Cardiac septum (tissue), 1 donor: ENCODE measurements around the gene KPNA4. TPM values are rescaled to one million over a fixed set of nuclear protein-coding genes. Genes with fewer than 3 reads are reported as not detected.
"Not testable (repeated sequence)": the region's sequence is repeated elsewhere in the genome, so short reads cannot be mapped to it uniquely, and the experiment has no call there.

Experiments used
- DNase-seq: peaks from one replicate; pipeline ENCODE4 v3.0.0-alpha.2; 2020; ENCODE audit warnings: low spot score
- intact Hi-C: fragments of 100-400 bp; cut with DNase I; formaldehyde crosslinking; loops from one replicate; pipeline ENCODE4 v1.14.0; 2022
- total RNA-seq: library from RNA; stranded (reverse); fragmentation: NEBNext Ultra II Directional; extraction: Animal tissue kit (Norgen Biotek cat#: 25700); gene quantifications from one replicate; pipeline ENCODE4 v1.2.1, GENCODE V29; 2021
- donor health status: DM: no; HTN: no; CAD: no.

Gene KPNA4
- total RNA-seq, 1 donor from 2014 or later = 144 TPM

GRCh38 chr3:160575589-160575988 is 10.2 kb upstream of the KPNA4 start:
- DNase-seq = no peak
- intact Hi-C loops = loop anchor here (5.0 to 10.0 kb wide), 2 partner anchors 129 to 367 kb away; no protein-coding TSS in a partner anchor

GRCh38 chr3:160574636-160575035 is 9.3 kb upstream of the KPNA4 start:
- intact Hi-C loops = loop anchor here (5.0 to 10.0 kb wide), 2 partner anchors 130 to 368 kb away; no protein-coding TSS in a partner anchor
- DNase-seq = no peak

DNA sequence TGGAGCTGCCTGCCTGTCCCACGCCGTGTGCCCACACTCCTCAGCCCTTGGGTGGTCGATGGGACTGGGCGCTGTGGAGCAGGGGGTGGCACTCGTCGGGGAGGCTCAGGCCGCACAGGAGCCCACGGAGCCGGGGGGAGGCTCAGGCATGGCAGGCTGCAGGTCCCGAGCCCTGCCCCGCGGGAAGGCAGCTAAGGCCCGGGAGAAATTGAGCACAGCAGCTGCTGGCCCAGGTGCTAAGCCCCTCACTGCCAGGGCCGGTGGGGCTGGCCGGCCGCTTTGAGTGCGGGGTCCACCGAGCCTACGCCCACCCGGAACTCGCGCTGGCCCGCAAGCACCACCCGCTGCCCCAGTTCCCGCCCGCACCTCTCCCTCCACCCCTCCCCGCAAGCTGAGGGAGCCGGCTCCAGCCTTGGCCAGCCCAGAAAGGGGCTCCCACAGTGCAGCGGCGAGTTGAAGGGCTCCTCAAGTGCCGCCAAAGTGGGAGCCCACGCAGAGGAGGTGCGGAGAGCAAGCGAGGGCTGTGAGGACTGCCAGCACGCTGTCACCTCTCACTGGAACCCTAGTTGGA is 8.7 kb upstream of the KPNA4 start:
- intact Hi-C loops = loop anchor here (10.0 kb wide), 1 partner anchor 131 kb away; no protein-coding TSS in a partner anchor

GRCh38 chr3:160569894-160570652 is 4.7 kb upstream of the KPNA4 start:
- DNase-seq = no peak
- intact Hi-C loops = loop anchor here (10.0 kb wide), 2 partner anchors 135 to 535 kb away; partner anchors contain the start of gene B3GALNT1

More for the DNA sequence above, 8.7 kb upstream of the KPNA4 start:
- not testable (repeated sequence) for DNase-seq

- intact Hi-C loops = loop anchor here (10.0 kb wide), 1 partner anchor 536 kb away; the partner anchor contains the start of gene B3GALNT1
- DNase-seq = no peak
These were observed 3.6 kb upstream of the KPNA4 start for GRCh38 chr3:160568989-160569388.

DNA sequence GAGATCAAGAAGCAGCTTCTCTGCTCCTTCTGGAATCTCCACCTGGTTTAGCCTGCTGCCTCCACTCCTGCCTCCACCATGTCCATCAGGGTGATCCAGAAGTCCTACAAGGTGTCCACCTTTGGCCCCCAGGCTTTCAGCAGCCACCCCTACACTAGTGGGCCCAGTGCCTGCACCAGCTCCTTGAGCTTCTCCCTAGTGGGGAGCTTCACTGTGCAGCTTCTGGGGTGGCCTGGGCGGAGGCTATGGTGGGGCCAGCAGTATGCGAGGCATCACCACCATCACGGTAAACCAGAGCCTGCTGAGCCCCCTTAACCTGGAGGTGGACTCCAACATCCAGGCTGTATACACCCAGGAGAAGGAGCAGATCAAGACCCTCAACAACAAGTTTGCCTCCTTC is 2.4 kb upstream of the KPNA4 start:
- intact Hi-C loops = loop anchor here (10.0 kb wide), 1 partner anchor 537 kb away; the partner anchor contains the start of gene B3GALNT1
- no peak for DNase-seq

- DNase-seq = no peak
- intact Hi-C loops = loop anchor here (10.0 kb wide), 1 partner anchor 538 kb away; the partner anchor contains the start of gene B3GALNT1
These were observed 1.1 kb upstream of the KPNA4 start for GRCh38 chr3:160566499-160566898.

DNA sequence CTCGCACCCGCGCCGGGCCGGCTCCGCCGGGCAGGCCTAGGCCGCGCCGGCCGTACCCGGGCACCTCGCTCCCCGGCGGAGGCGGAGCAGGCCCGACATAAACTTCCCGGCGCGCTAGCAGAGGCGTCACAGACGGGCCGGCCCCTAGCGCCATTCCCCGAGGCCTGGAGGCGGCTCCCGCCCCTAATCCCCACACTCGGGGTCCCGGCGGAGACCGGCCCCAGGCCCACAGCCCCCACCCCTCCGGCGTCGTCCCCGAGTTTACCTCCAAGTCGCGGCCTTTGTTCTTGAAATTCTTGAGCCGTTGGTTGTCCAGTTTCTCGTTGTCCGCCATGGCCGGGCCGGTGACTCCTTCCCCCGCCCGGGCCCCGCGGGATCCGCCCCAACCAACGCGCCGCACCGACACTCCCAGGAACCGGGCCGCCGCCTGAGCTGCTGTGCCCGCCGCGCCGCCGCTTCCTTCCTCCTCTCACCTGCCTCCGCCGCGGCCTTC is 376 bp downstream of the KPNA4 start:
- peak; percentile 86 for DNase-seq
- intact Hi-C loops = loop anchor here (1.0 to 10.0 kb wide), 2 partner anchors 190 to 540 kb away; partner anchors contain the start of gene B3GALNT1

- no peak for DNase-seq
These were observed 986 bp downstream of the KPNA4 start for GRCh38 chr3:160564258-160564911.

GRCh38 chr3:160562952-160563351 is 2.4 kb downstream of the KPNA4 start:
- no peak for DNase-seq
- intact Hi-C loops = loop anchor here (10.0 kb wide), 1 partner anchor 542 kb away; the partner anchor contains the start of gene B3GALNT1

More at GRCh38 chr3:160564258-160564911, 986 bp downstream of the KPNA4 start:
- intact Hi-C loops = loop anchor here (10.0 kb wide), 1 partner anchor 540 kb away; the partner anchor contains the start of gene B3GALNT1

GRCh38 chr3:160557571-160557970 is 7.8 kb downstream of the KPNA4 start:
- intact Hi-C loops = no loop called here
- DNase-seq = no peak

GRCh38 chr3:160556141-160556540 is 9.2 kb downstream of the KPNA4 start:
- no peak for DNase-seq
- intact Hi-C loops = no loop called here

DNA sequence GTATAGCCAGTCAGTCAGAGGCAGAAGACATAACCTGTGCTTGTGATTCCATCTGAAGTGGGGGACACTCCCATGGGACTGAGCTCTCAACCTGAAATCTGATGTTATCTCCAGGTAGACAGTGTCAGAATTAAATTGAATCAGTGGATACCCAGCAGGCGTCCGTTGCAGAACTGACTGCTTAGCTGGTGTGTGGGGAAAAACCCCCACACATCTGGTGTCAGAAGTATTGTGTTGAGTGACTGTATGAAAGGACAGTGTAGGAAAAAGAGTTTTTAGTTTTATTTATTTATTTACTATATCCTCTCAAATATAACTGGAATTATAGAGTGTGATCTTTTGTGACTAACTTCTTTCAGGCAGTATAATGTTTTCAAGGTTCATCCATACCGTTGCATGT is 10.4 kb downstream of the KPNA4 start:
- intact Hi-C loops = no loop called here
- DNase-seq = no peak

- intact Hi-C loops = no loop called here
- no peak for DNase-seq
These were observed 11.5 kb downstream of the KPNA4 start for GRCh38 chr3:160553827-160554226.

GRCh38 chr3:160546727-160547126 is 18.6 kb downstream of the KPNA4 start:
- DNase-seq = no peak
- intact Hi-C loops = no loop called here

GRCh38 chr3:160545504-160545871 is 19.9 kb downstream of the KPNA4 start:
- no peak for DNase-seq
- intact Hi-C loops = no loop called here

- intact Hi-C loops = no loop called here
- no peak for DNase-seq
These were observed 20.4 kb downstream of the KPNA4 start for GRCh38 chr3:160544844-160545503.

- intact Hi-C loops = no loop called here
- no peak for DNase-seq
These were observed 24.8 kb downstream of the KPNA4 start for GRCh38 chr3:160540551-160540950.

- no peak for DNase-seq
- intact Hi-C loops = no loop called here
These were observed 26.5 kb downstream of the KPNA4 start for GRCh38 chr3:160538895-160539294.
